NOMO-1 treated with dmso at 0.1 percent for 144 hours (cell line): ENCODE results near the gene PIP4K2C.

Experiments used
- DNase-seq: peaks from one replicate; lab custom pipeline; 2025; ENCODE audit not compliant: unreplicated experiment; lab: John Stamatoyannopoulos, UW

Gene PIP4K2C

GRCh38 chr12:57620936-57621496 is 30.0 kb downstream of the PIP4K2C start:
- no peak for DNase-seq

- no peak for DNase-seq
These were observed 30.7 kb downstream of the PIP4K2C start for GRCh38 chr12:57621497-57622292.

GRCh38 chr12:57622293-57623245 is 31.6 kb downstream of the PIP4K2C start:
- DNase-seq = no peak

- DNase-seq = no peak
These were observed 32.4 kb downstream of the PIP4K2C start for GRCh38 chr12:57623385-57623784.

GRCh38 chr12:57623811-57624390 is 32.9 kb downstream of the PIP4K2C start:
- no peak for DNase-seq

GRCh38 chr12:57624441-57625220 is 33.6 kb downstream of the PIP4K2C start:
- DNase-seq = no peak

- no peak for DNase-seq
These were observed 34.5 kb downstream of the PIP4K2C start for GRCh38 chr12:57625261-57626032.

GRCh38 chr12:57626111-57626920 is 35.3 kb downstream of the PIP4K2C start:
- no peak for DNase-seq

GRCh38 chr12:57626921-57627445 is 36.0 kb downstream of the PIP4K2C start:
- DNase-seq = no peak

- no peak for DNase-seq
These were observed 36.7 kb downstream of the PIP4K2C start for GRCh38 chr12:57627501-57628279.

GRCh38 chr12:57628280-57629191 is 37.5 kb downstream of the PIP4K2C start:
- no peak for DNase-seq

GRCh38 chr12:57629897-57630471 is 39.0 kb downstream of the PIP4K2C start:
- DNase-seq = no peak

- no peak for DNase-seq
These were observed 40.0 kb downstream of the PIP4K2C start for GRCh38 chr12:57630891-57631433.

- no peak for DNase-seq
These were observed 40.6 kb downstream of the PIP4K2C start for GRCh38 chr12:57631566-57632072.

- DNase-seq = no peak
These were observed 41.3 kb downstream of the PIP4K2C start for GRCh38 chr12:57632073-57632957.
